HG03460 (cell line): ENCODE results near the gene SLCO3A1.

Experiments used
- ATAC-seq: cut with Tn5 transposase; IDR thresholded peaks from one replicate; pipeline ENCODE4 v1.9.1; 2021; ENCODE audit not compliant: unreplicated experiment

Gene SLCO3A1

DNA sequence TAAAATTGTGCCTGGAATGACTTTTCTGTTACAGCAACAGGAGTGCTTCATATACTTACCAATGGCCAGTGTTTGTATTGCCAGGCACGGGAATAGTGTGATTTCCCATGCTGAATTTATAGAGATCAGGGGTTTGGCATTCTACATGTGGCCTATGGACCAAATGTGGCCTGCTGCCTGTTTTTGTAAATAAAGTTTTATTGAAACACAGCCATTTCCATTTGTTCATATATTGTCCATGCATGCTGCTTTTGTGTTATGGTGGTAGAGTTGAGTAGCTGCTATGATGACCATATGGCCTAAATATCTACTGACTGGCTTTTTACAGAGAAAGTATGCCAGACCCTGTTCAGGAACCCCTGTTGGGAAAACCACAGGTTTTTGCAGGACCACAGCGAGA lies 55.6 kb downstream of the SLCO3A1 start:
- ATAC-seq = no peak

DNA sequence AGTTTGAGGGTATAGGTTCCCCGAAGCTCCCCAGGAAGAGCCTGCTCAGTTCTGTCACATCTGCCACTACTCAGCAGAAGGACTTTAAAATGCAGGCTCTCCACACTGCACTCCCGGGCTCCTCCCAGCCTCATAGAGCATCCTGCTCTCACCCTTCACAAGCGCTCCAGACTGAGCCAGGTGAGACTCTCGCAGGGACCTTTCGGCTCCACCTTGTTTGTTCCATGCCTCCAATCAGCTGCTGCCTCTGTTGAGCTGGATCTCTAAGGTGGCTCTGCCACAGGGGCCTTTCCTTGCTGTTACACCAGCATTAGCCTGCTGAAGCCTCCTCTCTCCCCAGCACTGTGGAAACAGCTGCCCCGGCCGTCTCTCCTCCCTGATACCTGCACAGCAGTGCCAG lies 56.1 kb downstream of the SLCO3A1 start:
- no peak for ATAC-seq

GRCh38 chr15:91911844-91912243 lies 58.3 kb downstream of the SLCO3A1 start:
- ATAC-seq = no peak

- no peak for ATAC-seq
Observed at GRCh38 chr15:91912336-91912735, 58.8 kb downstream of the SLCO3A1 start.

DNA sequence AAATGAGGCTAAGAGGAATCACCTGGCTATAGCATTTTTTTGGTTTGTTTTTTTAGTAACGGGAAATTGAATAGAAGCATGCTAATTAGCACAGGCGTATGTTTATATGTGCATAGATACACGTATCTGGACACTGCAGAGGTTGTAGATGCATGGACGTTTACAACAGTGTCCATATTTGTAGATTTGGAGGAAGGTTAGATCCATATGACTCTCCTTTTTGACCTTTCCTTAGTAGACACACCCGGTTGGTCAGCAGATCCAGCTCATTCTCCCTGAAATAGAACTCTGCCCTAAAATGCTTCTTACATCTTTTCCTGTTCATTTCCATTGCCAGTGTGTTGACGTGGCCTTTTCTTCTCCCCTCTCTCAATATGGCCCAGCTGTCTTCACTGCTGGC lies 60.1 kb downstream of the SLCO3A1 start:
- no peak for ATAC-seq

DNA sequence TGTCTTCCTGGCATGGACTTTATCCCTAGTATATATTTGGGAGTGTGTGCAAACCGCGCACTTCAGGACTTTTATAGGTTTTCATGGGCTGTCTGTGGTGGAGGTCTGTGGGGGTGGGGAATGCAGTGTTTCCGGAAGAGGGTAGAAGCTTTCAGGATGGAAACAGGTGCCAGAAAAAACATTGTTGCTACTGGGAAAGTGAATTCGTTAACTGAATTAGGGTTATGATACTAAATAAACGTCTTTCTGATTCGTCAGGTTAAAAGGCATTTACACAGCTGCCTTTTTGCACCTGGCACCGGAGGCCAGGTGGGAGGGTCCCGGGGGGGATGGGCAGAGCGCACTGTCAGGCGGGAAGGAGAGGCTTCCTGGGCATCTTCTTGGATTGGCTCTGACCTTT lies 62.1 kb downstream of the SLCO3A1 start:
- ATAC-seq = no peak

- ATAC-seq = no peak
Observed at GRCh38 chr15:91916051-91916450, 62.5 kb downstream of the SLCO3A1 start.

- ATAC-seq = no peak
Observed at GRCh38 chr15:91917686-91918360, 64.3 kb downstream of the SLCO3A1 start.

GRCh38 chr15:91919014-91919534 lies 65.6 kb downstream of the SLCO3A1 start:
- ATAC-seq = no peak

DNA sequence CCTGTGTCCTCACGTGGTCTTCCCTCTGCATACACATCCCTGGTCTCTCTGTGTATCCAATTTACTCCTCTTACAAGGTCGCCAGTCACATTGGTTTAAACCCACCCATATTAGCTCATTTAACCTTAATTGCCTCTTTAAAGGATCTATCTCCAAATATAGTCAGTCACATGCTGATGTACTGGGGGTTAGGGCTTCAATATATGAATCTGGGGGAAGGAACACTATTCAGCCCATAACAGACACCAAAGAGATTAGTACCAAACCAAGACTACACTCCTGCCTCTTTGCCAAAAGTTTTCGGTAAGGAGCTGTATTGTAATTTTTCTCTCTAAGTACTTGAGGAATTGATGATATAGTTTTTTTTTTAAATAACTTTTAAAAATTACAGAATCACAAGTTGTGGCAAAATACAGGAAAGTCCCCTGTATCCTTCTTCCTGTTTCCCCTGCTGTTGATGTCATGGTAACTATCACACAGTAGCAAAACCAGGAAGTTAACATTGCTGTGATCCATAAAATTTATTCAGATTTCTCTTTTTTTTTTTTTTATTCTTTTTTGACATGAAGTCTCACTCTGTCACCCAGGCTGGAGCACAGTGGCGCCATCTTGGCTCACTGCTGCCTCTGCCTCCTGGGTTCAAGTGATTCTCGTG lies 67.8 kb downstream of the SLCO3A1 start:
- ATAC-seq = no peak

GRCh38 chr15:91921843-91922198 lies 68.3 kb downstream of the SLCO3A1 start:
- ATAC-seq = no peak

GRCh38 chr15:91922646-91923547 lies 69.4 kb downstream of the SLCO3A1 start:
- ATAC-seq = no peak

- ATAC-seq = no peak
Observed at GRCh38 chr15:91924183-91924582, 70.7 kb downstream of the SLCO3A1 start.

DNA sequence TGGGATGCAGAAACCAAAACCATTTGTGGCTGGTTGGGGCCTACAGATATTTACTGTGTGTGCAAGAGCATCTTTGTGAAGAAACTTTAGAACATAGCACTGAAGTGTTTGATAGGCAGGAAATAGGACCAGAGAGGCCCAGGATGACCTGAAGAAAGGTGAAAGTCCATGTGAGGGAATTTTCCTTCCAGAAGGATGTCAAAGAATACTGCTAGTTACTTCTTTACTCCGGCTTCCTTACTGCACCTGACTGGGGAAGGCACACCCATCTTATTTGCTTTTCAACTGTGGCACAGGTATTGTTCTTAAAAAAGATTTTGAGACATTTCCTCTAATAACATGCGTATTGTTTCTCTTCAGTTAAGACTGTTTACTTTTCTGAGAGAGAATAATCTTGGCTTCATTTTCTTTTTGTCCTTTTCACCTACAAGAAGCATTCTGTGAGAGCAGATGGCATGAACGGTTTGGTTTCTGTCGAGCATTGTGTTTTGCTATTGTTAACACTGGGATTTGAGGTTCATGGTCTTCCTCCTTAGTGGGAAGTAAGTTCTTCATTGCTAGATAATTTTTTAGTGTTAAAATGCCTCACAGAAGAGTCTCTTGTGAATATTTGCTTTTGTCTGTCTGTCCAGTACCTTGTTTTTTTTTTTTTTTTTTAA lies 71.5 kb downstream of the SLCO3A1 start:
- ATAC-seq = no peak

DNA sequence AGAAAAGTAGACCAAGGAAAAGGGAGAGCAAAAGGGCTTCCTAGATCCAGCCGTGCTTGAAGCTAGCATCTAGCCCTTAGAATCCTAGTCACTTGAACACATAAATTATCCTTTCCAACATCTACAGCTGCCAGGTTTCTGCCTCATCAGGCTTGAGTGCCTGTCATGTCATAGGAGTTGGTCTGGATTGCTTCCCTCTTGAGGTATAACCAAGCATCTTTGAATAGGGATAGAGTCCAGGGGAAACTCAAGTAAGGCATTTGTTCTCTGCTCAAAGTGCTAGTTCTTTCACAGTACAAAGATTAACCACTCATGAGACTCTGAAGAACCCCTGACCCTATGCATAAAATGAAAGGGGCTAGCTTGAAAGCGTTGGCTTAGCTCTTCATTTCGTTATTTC lies 72.3 kb downstream of the SLCO3A1 start:
- ATAC-seq = no peak

- no peak for ATAC-seq
Observed at GRCh38 chr15:91926908-91927270, 73.4 kb downstream of the SLCO3A1 start.

DNA sequence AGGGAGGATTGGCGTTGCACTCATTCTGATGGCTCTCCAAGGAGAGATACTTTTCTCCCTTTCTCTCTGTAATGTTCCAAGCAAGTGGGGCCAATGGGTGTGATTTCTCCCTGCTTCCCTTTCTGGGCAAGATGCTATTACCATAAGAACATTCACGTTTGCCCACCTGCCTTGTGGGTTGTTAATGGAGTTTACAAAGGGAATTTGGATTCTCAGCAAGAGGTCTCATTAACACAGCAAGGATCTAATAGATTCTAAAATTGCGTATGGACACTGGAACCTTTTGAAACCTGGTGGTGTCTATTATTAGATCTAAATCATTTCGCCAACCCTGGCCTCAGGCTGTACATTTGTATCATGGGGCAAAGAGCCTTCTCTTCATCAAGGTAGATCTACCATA lies 74.1 kb downstream of the SLCO3A1 start:
- no peak for ATAC-seq

- no peak for ATAC-seq
Observed at GRCh38 chr15:91928675-91929074, 75.2 kb downstream of the SLCO3A1 start.

- ATAC-seq = no peak
Observed at GRCh38 chr15:91929509-91929908, 76.0 kb downstream of the SLCO3A1 start.

DNA sequence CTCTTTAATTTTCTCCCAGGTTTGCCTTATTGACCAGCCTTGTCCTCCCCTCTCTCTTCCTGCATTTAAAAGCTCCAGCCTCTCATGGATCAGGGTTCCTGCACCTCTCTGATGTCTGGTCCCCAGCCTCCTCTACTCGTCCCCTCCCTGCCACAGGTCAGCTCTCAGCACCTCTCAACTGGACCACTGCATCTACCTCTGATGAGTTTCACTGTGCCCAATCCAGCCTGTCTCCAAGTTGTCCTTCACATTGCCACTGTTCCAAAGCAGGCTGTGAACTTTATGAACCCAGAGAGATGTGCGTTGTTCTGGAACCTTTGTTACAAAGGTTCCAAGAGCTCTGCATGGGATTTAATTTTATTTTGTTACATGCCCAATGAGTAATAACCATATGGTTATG lies 76.6 kb downstream of the SLCO3A1 start:
- no peak for ATAC-seq

DNA sequence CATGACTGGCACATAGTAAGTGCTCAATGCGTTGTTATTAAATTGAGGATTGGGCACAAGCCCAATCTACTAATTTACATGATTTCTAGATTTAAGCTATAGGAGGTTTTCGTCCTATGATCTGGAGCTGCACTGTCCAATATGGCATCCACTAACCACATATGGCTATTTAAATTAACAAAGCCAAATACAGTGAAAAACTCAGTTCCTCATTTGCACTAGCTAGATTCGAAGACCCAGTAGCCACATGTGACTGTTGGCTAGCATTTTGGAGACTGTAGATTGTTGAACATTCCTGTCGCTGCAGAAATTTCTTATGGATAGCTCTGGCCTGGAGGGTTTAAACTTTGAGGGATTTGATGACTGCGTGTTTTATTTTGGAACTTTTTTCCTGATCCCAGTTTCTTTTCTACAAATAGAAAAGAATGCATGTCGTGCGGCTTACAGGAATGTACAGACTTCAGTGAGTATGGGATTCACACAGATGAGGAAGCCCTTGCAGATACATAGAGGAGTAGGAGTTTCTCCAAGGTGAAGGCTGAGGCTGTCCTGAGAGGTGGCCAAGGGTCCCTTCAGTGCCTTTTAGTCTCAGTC lies 82.8 kb downstream of the SLCO3A1 start:
- no peak for ATAC-seq
